Mammary epithelial cell (primary cell): ENCODE results near the gene CDC42EP5.

Source experiments
- EZH2 ChIP-seq: IDR thresholded peaks from 2 replicates; pipeline ENCODE4 v1.6.1; 2012; ENCODE audit warnings: low read length, inconsistent platforms, borderline replicate concordance
- TF ChIP-seq, protein P1 (sequence below), 2 donors: IDR thresholded peaks in 1 of 2; conservative IDR thresholded peaks in 1 of 2; 2 replicates each; pipeline ENCODE4 v1.5.1; 2011 to 2012; ENCODE audit warnings: inconsistent platforms in 2 of 2, low read length in 2 of 2, mild to moderate bottlenecking in 2 of 2, control low read depth in 1 of 2, low read depth in 1 of 2; ENCODE audit not compliant: insufficient read depth in 1 of 2; ENCODE audit errors: extremely low read depth in 1 of 2

- TF ChIP-seq, protein P1, sequence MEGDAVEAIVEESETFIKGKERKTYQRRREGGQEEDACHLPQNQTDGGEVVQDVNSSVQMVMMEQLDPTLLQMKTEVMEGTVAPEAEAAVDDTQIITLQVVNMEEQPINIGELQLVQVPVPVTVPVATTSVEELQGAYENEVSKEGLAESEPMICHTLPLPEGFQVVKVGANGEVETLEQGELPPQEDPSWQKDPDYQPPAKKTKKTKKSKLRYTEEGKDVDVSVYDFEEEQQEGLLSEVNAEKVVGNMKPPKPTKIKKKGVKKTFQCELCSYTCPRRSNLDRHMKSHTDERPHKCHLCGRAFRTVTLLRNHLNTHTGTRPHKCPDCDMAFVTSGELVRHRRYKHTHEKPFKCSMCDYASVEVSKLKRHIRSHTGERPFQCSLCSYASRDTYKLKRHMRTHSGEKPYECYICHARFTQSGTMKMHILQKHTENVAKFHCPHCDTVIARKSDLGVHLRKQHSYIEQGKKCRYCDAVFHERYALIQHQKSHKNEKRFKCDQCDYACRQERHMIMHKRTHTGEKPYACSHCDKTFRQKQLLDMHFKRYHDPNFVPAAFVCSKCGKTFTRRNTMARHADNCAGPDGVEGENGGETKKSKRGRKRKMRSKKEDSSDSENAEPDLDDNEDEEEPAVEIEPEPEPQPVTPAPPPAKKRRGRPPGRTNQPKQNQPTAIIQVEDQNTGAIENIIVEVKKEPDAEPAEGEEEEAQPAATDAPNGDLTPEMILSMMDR (conservative IDR thresholded peaks at IDR 0.05 in 1 of 2, IDR thresholded peaks at IDR 0.05 in 1 of 2; ENCODE audit: extremely low read depth in 1 of 2, insufficient read depth in 1 of 2, low read depth in 1 of 2, low read length in 2 of 2): no peak
- TF ChIP-seq EZH2: no peak
Measured at GRCh38 chr19:54457773-54458647, 15.1 kb downstream of the CDC42EP5 start.
